Measurements from ENCODE around the gene SERTAD2.

Gene SERTAD2

GRCh38 chr2:64675860-64676259 is 22.1 kb upstream of the SERTAD2 start:
- no peak for DNase-seq (ENCODE audit: low read depth)

- DNase-seq (ENCODE audit: low read depth): no peak
These were observed 19.0 kb upstream of the SERTAD2 start for GRCh38 chr2:64672708-64673107.

- no peak for DNase-seq (ENCODE audit: low read depth)
These were observed 16.3 kb upstream of the SERTAD2 start for GRCh38 chr2:64670047-64670446.

GRCh38 chr2:64669288-64669687 is 15.6 kb upstream of the SERTAD2 start:
- DNase-seq (ENCODE audit: low read depth): no peak

- no peak for DNase-seq (ENCODE audit: low read depth)
These were observed 14.8 kb upstream of the SERTAD2 start for GRCh38 chr2:64668542-64668941.

- no peak for DNase-seq (ENCODE audit: low read depth)
These were observed 13.8 kb upstream of the SERTAD2 start for GRCh38 chr2:64667535-64667934.

GRCh38 chr2:64666810-64667438 is 13.2 kb upstream of the SERTAD2 start:
- DNase-seq (ENCODE audit: low read depth): no peak

- DNase-seq (ENCODE audit: low read depth): no peak
These were observed 12.0 kb upstream of the SERTAD2 start for GRCh38 chr2:64665709-64666108.

GRCh38 chr2:64663402-64663801 is 9.7 kb upstream of the SERTAD2 start:
- DNase-seq (ENCODE audit: low read depth): no peak

- no peak for DNase-seq (ENCODE audit: low read depth)
These were observed 8.0 kb upstream of the SERTAD2 start for GRCh38 chr2:64661741-64662169.

GRCh38 chr2:64659252-64659651 is 5.5 kb upstream of the SERTAD2 start:
- no peak for DNase-seq (ENCODE audit: low read depth)

GRCh38 chr2:64658269-64658668 is 4.6 kb upstream of the SERTAD2 start:
- no peak for DNase-seq (ENCODE audit: low read depth)

- no peak for DNase-seq (ENCODE audit: low read depth)
These were observed 3.7 kb upstream of the SERTAD2 start for GRCh38 chr2:64657411-64657810.

- DNase-seq (ENCODE audit: low read depth): no peak
These were observed 2.7 kb upstream of the SERTAD2 start for GRCh38 chr2:64656379-64656778.

GRCh38 chr2:64655873-64656272 is 2.2 kb upstream of the SERTAD2 start:
- no peak for DNase-seq (ENCODE audit: low read depth)

GRCh38 chr2:64655018-64655664 is 1.4 kb upstream of the SERTAD2 start:
- DNase-seq (ENCODE audit: low read depth): no peak

- DNase-seq (ENCODE audit: low read depth): no peak
These were observed 524 bp upstream of the SERTAD2 start for GRCh38 chr2:64654063-64654811.

- no peak for DNase-seq (ENCODE audit: low read depth)
These were observed 1.2 kb downstream of the SERTAD2 start for GRCh38 chr2:64652231-64653108.

GRCh38 chr2:64651590-64651989 is 2.1 kb downstream of the SERTAD2 start:
- DNase-seq (ENCODE audit: low read depth): no peak

- no peak for DNase-seq (ENCODE audit: low read depth)
These were observed 2.9 kb downstream of the SERTAD2 start for GRCh38 chr2:64650722-64651338.

- DNase-seq (ENCODE audit: low read depth): no peak
These were observed 3.4 kb downstream of the SERTAD2 start for GRCh38 chr2:64650296-64650695.

GRCh38 chr2:64649626-64650025 is 4.1 kb downstream of the SERTAD2 start:
- no peak for DNase-seq (ENCODE audit: low read depth)
